PC-9 (cell line): ENCODE measurements around the gene ATAD2B. TPM values are rescaled to one million over a fixed set of nuclear protein-coding genes. Genes with fewer than 3 reads are reported as not detected.
A peak's percentile ranks its signal among the peaks of the same experiment; 100 is the strongest.

Source experiments
- BruUV-seq: library from RNA; stranded (reverse); fragments of 400-500 nt; replicated peaks from 2 replicates; lab custom pipeline; 2021; lab: Mats Ljungman, UMichigan
- CTCF ChIA-PET: fragments of 300-600 bp; sonication (Branson Sonifier 250); formaldehyde crosslinking; loops from one replicate; lab custom pipeline; 2022; ENCODE audit warnings: antibody characterized with exemption; lab: Charles Lee
- POLR2A ChIA-PET: fragments of 300-600 bp; sonication (Branson Sonifier 250); formaldehyde crosslinking; loops from one replicate; lab custom pipeline; 2022; ENCODE audit warnings: antibody characterized with exemption; ENCODE audit not compliant: unreplicated experiment; lab: Charles Lee
- DNase-seq, 2 experiments: peaks; one replicate each; pipeline versions ENCODE4 v3.0.0 to v3.0.0-alpha.2; 2015 to 2022; ENCODE audit warnings: mixed read lengths in 1 of 2
- H2AFZ ChIP-seq: fragments of 200-600 bp; sonication (generic); 2 replicates; pipeline ENCODE4 v1.8.1; 2017; ENCODE audit warnings: antibody characterized with exemption
- H3F3A ChIP-seq: fragments of 200-600 bp; sonication (generic); 2 replicates; pipeline ENCODE4 v1.8.1; 2017; ENCODE audit warnings: antibody characterized with exemption, mild to moderate bottlenecking, low read depth; ENCODE audit not compliant: insufficient read depth
- H3K27ac ChIP-seq: fragments of 200-600 bp; sonication (generic); 2 replicates; pipeline ENCODE4 v1.6.1; 2016; ENCODE audit warnings: mixed run types
- H3K27me3 ChIP-seq: fragments of 200-600 bp; sonication (generic); 2 replicates; pipeline ENCODE4 v1.6.1; 2016; ENCODE audit warnings: low read depth, mixed run types; ENCODE audit not compliant: insufficient read depth
- H3K36me3 ChIP-seq: fragments of 200-600 bp; sonication (generic); 2 replicates; pipeline ENCODE4 v1.6.1; 2016; ENCODE audit warnings: low read depth, mixed run types
- H3K4me1 ChIP-seq: fragments of 200-600 bp; sonication (generic); replicated peaks from 2 replicates; pipeline ENCODE4 v1.6.1; 2016; ENCODE audit warnings: mixed run types; ENCODE audit not compliant: insufficient read depth
- H3K4me2 ChIP-seq: fragments of 200-600 bp; sonication (generic); 2 replicates; pipeline ENCODE4 v1.6.1; 2017; ENCODE audit warnings: mixed run types
- H3K4me3 ChIP-seq: fragments of 200-600 bp; sonication (generic); 2 replicates; pipeline ENCODE4 v1.6.1; 2016; ENCODE audit warnings: mixed run types
- H3K79me2 ChIP-seq: fragments of 200-600 bp; sonication (generic); 2 replicates; pipeline ENCODE4 v1.6.1; 2017; ENCODE audit warnings: low read depth, mixed run types
- H3K9me2 ChIP-seq: fragments of 200-600 bp; sonication (generic); 2 replicates; pipeline ENCODE4 v1.8.1; 2017; ENCODE audit warnings: mild to moderate bottlenecking; ENCODE audit not compliant: insufficient read depth
- H3K9me3 ChIP-seq: fragments of 200-600 bp; sonication (generic); 2 replicates; pipeline ENCODE4 v1.8.1; 2016; ENCODE audit warnings: low read depth; ENCODE audit not compliant: insufficient read depth
- H4K20me1 ChIP-seq: fragments of 200-600 bp; sonication (generic); 2 replicates; pipeline ENCODE4 v1.8.1; 2017; ENCODE audit not compliant: insufficient read depth
- EZH2 ChIP-seq: fragments of 200-600 bp; sonication (generic); IDR thresholded peaks from 2 replicates; pipeline ENCODE4 v1.8.0; 2017; ENCODE audit warnings: antibody characterized with exemption, low read depth
- intact Hi-C: fragments of 100-400 bp; cut with micrococcal nuclease; formaldehyde crosslinking; loops from one replicate; pipeline ENCODE4 v1.10.0; 2022; ENCODE audit not compliant: unreplicated experiment
- total RNA-seq: library from RNA; stranded (reverse); gene quantifications from 2 replicates; pipeline ENCODE4 v1.2.3, GENCODE V29; 2021
- TF ChIP-seq, protein P1 (sequence below): fragments of 200-600 bp; sonication (generic); conservative IDR thresholded peaks from 2 replicates; pipeline ENCODE4 v1.6.1; 2017; ENCODE audit warnings: mixed run types, antibody characterized with exemption, mild to moderate bottlenecking, moderate library complexity

Gene ATAD2B
- total RNA-seq, 1 experiment from 2014 or later: 12.6 TPM

DNA sequence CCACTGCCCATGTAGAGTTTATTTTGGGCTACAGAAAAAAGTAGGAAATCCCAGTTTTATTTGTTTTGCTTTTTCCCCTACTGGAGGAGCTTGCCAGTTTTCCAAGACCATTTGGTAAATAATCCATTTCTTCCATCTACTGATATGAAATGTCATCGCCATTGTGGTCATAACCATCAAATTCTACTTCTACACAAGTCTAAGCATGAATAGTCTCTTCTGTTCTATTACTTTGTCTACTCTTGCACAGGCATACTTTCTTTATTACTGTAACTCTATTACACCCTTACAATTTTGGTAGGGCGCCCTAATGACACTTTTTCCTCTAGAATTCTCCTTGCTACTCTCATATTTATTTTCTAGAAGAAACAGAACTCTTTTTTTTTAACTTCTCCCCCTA is 120.7 kb downstream of the ATAD2B start:
- ChIA-PET POLR2A (no interaction called here), CTCF (interaction anchor here (1.2 kb wide), 1 partner anchor 19 kb away, joined by 6 read pairs; no protein-coding TSS in a partner anchor)
- intact Hi-C loops: no loop called here
- Histone ChIP-seq H3K27ac (no peak overlapping the region), H3K9me3 (no peaks in the 10 kb centered on the region), H3K36me3 (no peaks in the 10 kb centered on the region; the same call in 1 of the 2 replicates), H2AFZ (no peak overlapping the region), H4K20me1 (no peaks in the 10 kb centered on the region), H3K79me2 (no peaks in the 10 kb centered on the region), H3K4me1 (peaks cover 32% of the 10 kb centered on the region), H3K27me3 (no peaks in the 10 kb centered on the region), H3K9me2 (no peaks in the 10 kb centered on the region), H3K4me2 (no peak overlapping the region), H3K4me3 (no peak overlapping the region), H3F3A (peaks cover 12% of the 10 kb centered on the region; the same call in 1 of the 2 replicates)
- no peak for TF ChIP-seq EZH2
- TF ChIP-seq, protein P1, sequence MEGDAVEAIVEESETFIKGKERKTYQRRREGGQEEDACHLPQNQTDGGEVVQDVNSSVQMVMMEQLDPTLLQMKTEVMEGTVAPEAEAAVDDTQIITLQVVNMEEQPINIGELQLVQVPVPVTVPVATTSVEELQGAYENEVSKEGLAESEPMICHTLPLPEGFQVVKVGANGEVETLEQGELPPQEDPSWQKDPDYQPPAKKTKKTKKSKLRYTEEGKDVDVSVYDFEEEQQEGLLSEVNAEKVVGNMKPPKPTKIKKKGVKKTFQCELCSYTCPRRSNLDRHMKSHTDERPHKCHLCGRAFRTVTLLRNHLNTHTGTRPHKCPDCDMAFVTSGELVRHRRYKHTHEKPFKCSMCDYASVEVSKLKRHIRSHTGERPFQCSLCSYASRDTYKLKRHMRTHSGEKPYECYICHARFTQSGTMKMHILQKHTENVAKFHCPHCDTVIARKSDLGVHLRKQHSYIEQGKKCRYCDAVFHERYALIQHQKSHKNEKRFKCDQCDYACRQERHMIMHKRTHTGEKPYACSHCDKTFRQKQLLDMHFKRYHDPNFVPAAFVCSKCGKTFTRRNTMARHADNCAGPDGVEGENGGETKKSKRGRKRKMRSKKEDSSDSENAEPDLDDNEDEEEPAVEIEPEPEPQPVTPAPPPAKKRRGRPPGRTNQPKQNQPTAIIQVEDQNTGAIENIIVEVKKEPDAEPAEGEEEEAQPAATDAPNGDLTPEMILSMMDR: no peak
- no TSS peak for BruUV-seq
- DNase-seq: no peak

DNA sequence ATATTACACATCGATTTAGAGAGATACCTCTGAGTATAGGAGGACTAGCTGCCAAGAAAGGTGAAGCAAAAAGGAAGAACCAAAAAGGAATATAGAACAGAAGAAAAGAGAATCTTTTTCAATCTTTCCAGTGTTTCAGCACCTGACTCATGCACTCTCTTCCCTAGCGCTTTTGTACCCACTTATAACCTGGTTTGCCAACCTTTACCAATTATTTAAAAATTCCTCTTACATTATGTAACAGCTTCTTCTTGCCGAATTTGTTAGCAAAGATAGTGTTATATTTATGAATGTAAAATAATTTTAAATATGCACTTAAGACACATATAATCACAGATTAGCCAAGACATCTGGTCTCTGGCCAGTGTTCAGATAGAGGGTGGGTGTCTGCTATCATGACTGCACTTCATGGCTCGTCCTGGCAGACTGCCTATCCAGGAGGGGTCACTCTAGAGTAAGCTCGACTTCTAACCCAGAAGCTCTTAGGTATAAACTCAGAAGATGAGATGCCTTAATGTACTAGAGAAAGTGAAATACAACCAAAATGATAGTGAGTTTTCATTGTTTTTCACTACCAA is 122.9 kb downstream of the ATAD2B start:
- POLR2A ChIA-PET: interaction anchor here (0.7 kb wide), 1 partner anchor 307 kb away, joined by 5 read pairs; no protein-coding TSS in a partner anchor
- H3K27ac ChIP-seq: peak overlapping the region; percentile 18

DNA sequence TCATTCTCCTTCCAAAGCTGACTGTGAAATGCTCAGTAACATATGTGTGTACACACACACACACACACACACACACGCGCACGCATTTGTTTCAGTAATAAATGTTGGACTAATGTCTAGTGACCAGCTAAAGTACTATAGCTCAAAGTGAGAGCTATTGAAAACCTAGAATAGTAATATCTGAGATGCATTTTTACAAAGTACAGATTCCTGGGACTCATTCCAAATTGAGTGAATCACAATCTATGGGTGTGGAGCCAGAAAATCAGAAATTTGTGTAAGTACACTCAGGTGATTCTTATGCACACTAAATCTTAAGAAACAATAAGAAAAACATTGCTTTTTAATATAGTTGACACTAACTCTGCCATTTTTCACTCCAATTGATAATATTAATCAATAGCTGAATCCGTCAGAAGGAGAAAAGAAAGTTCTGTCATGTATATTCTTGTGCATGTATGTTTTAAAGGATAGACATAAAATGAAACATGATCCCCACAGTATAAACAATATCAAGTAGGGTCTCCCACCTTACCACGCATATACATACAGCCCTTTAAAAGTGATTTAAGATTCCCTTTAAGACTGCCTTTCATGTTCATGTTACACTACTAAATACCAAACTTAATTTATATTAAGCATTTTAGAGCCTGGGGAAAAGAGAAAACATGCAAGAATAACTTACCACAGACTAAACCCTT is 123.5 kb downstream of the ATAD2B start:
- Histone ChIP-seq H3K36me3 (no peaks in the 10 kb centered on the region; the same call in 1 of the 2 replicates), H3K9me2 (no peaks in the 10 kb centered on the region), H3K27ac (peak overlapping the region; percentile 18), H3K4me2 (0 out of 2 replicates have a peak overlapping the region, but pooled peaks have one; percentile 14), H3K79me2 (no peaks in the 10 kb centered on the region), H3K9me3 (no peaks in the 10 kb centered on the region), H3K4me1 (peaks cover 34% of the 10 kb centered on the region), H4K20me1 (no peaks in the 10 kb centered on the region), H2AFZ (no peak overlapping the region), H3K4me3 (no peak overlapping the region), H3K27me3 (no peaks in the 10 kb centered on the region), H3F3A (peaks cover 11% of the 10 kb centered on the region; the same call in 1 of the 2 replicates)
- CTCF ChIA-PET: no interaction called here
- no TSS peak for BruUV-seq
- DNase-seq: peak in 1 of 2 experiments; percentile 68
- no peak for TF ChIP-seq EZH2
- TF ChIP-seq, protein P1: no peak
- intact Hi-C loops: no loop called here
- POLR2A ChIA-PET: interaction anchor here (0.6 to 0.7 kb wide), 2 partner anchors 307 to 365 kb away, joined by 5 read pairs; no protein-coding TSS in a partner anchor

More for the DNA sequence above, 122.9 kb downstream of the ATAD2B start:
- Histone ChIP-seq H3K4me3 (no peak overlapping the region), H3K9me2 (no peaks in the 10 kb centered on the region), H3K27me3 (no peaks in the 10 kb centered on the region), H2AFZ (no peak overlapping the region), H3K36me3 (no peaks in the 10 kb centered on the region; the same call in 1 of the 2 replicates), H3K4me2 (no peak overlapping the region), H3F3A (peaks cover 13% of the 10 kb centered on the region; the same call in 1 of the 2 replicates), H3K4me1 (peaks cover 34% of the 10 kb centered on the region), H3K9me3 (no peaks in the 10 kb centered on the region), H4K20me1 (no peaks in the 10 kb centered on the region), H3K79me2 (no peaks in the 10 kb centered on the region)
- intact Hi-C loops: no loop called here
- TF ChIP-seq, protein P1: no peak
- no peak for TF ChIP-seq EZH2
- peak in 1 of 2 experiments; percentile 8 for DNase-seq
- BruUV-seq: no TSS peak
- CTCF ChIA-PET: no interaction called here
